ENCODE measurements around the gene WWC1.
"Not testable (repeated sequence)": the region's sequence is repeated elsewhere in the genome, so short reads cannot be mapped to it uniquely, and the experiment has no call there.

Gene WWC1

GRCh38 chr5:168332042-168332441 is 40.6 kb downstream of the WWC1 start:
- DNase-seq (ENCODE audit: low read depth in 2 of 3, low spot score in 1 of 3), result no peak

DNA sequence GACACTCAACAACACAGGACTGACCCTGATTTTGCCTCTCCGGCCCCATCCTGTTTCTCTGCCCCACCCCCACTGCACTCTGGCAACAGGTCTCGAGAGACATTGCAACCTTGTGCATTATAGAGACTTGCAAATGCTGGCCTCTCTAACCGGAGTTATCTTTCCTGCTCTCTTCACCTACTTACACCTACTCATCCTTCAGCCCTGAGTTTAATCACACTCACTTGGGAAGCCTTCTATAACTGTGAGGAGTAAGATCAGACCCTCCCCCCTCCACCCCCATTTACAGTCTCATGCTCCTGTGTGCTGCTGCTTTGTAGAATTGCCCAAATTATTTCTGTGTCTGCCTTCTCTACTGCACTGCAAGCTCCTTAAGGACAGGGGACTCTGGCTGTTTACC is 42.8 kb downstream of the WWC1 start:
- no peak for DNase-seq (ENCODE audit: low read depth in 2 of 3, low spot score in 1 of 3)

DNA sequence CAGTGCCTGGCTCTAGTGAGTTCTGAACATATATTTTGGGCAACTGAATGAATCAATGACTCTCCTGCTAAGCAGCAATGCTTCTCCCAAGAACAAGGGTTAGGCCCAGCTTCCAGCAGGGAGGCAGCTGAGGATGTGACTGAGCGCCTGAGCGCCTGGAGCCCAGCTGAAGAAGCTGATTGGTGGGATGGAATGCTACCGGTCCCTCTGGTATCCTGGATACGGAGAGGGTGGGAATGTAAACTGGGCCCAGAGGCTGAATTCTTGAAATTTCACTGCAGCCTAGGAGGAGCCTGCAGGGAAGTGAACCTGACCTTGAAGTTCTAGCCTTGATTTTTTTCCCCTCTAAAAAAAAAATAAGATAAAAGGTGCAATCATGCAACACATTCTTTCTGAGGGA is 43.2 kb downstream of the WWC1 start:
- no peak for DNase-seq (ENCODE audit: low read depth in 2 of 3, low spot score in 1 of 3)

- no peak for DNase-seq (ENCODE audit: low read depth in 2 of 3, low spot score in 1 of 3)
Measured at GRCh38 chr5:168337361-168337760, 45.9 kb downstream of the WWC1 start.

DNA sequence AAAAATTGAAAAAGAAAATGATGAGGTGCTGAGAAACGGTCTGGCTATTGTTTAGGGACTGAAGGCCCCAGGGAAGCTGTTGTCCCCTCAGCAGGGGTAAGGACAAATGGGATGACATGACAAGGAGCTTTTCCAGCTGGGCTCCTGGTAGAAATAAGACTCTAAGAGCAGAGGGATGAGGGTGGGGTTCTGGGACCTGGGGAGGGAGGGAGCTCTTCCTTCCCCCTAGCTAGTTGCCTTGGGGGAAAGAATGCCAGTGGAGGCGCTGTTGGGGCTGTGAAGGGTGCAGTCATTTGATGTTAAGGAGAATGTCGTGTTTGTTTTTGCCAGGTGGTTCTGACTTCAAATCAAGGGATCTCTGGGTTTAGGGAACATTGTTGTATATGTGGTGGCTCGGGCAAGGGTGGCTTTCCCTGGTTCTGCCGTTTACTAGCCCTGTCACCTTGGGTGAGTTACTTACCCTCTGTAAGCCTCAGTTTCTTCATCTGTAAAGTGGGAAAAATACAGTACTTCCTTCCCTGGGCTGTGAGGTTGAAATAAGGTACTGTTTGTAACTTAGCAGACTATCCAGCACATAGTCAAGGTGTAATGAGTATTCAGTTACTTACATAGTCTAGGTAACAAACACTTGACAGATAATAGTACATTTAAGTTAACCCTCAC is 47.8 kb downstream of the WWC1 start:
- DNase-seq (ENCODE audit: low read depth in 2 of 3, low spot score in 1 of 3), result no peak

DNA sequence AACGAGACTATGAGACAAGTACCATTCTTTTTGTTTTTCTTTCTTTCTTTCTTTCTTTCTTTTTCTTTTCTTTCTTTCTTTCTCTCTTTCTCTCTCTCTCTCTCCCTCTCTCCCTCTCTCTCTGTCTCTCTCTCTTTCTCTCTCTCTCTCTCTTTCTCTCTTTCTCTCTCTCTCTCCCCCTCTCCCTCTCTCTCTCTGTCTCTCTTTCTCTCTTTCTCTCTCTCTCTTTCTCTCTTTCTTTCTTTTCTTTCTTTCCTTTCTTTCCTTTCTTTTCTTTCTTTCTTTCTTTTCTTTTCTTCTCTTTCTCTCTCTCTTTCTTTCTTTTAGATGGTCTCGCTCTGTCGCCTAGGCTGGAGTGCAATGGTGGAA is 48.3 kb downstream of the WWC1 start:
- DNase-seq (ENCODE audit: low read depth in 2 of 3, low spot score in 1 of 3), result not testable (repeated sequence)

DNA sequence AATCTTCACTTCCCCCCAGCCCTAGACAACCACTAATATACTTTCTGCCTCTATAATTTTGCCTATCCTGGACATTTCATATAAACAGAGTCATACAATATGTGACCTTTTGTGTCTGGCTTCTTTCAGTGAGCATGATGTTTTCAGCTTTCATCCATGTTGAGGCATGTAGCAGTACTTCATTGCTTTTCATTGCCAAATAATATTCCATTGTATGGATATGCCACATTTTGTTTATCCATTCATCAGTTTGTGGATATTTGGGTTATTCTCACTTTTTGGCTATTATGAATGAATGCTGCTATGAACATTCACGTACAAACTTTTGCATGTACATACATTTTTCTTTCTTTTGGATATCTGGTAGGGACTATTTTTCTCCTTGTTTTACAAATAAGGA is 49.0 kb downstream of the WWC1 start:
- DNase-seq (ENCODE audit: low read depth in 2 of 3, low spot score in 1 of 3), result no peak

DNA sequence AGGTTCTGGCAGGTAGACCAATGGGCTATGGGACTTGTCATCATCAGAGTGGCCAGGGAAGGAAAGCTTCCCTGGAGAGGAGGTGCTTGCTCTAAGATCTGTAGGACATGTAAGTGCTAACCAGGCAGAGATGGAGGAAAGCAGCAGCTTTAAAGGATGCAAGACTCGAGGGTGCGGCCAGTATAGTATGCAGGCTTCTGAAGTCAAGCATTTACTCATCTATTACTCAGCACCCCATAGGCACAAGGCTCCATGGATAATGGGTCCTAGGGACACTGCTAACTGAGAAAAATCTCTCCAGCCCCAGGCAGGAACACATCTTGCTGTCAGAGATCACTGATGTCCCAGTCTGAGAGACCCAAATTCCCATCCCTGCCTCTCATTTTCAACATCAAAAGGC is 49.7 kb downstream of the WWC1 start:
- DNase-seq (ENCODE audit: low read depth in 2 of 3, low spot score in 1 of 3), result no peak

DNA sequence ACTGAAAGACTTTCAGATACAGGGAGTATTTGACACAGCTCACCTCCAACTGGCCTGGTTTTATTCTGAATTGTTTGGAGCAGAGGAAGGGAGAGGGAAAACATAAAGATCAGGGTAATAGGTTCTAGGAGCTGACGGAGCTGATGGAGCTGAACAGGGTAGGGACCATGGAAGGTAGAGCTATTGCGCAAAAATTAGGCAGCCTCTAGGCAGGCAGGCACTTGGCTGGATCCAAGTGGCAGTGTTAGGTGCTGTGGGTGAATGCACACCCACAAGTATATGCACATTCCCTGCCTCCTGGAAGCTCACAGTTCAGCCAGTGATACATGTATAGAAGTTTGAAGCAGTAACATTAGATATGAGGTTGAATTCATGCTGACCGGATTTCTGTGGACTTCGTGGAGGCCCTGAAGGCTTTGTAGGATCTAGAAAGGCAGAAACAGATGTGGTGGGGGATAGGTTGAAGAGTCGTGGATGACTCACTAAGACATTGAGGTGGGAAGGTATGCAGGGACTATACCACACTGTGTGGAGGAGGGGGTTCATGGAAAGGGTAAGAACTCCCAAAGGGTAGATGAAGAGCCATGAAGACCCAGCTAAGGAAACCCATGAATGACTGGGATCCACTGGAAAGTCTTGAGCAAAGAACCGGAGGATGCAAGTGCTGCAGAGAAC is 50.8 kb downstream of the WWC1 start:
- DNase-seq (ENCODE audit: low read depth in 2 of 3, low spot score in 1 of 3), result no peak

- DNase-seq (ENCODE audit: low read depth in 2 of 3, low spot score in 1 of 3), result no peak
Measured at GRCh38 chr5:168342985-168343384, 51.5 kb downstream of the WWC1 start.

DNA sequence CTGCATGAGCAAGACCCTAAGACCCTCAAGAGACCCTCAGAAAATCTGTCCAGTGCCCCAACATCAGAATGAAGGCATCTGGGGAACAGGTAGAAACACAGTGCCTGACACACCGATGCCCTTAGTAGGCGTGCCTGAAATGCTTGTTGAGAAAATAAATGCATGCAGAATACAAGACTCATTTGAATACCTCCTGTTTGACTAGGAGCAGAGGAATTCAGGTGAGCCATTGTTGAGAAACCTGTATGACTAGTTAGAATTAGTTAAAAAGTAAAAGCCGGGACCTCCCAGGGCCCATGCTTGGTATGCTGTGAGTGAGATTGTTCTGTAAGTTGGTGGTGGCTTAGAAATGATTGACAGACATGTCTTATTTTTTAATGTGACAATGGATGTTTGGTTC is 55.0 kb downstream of the WWC1 start:
- DNase-seq (ENCODE audit: low read depth in 2 of 3, low spot score in 1 of 3), result no peak

DNA sequence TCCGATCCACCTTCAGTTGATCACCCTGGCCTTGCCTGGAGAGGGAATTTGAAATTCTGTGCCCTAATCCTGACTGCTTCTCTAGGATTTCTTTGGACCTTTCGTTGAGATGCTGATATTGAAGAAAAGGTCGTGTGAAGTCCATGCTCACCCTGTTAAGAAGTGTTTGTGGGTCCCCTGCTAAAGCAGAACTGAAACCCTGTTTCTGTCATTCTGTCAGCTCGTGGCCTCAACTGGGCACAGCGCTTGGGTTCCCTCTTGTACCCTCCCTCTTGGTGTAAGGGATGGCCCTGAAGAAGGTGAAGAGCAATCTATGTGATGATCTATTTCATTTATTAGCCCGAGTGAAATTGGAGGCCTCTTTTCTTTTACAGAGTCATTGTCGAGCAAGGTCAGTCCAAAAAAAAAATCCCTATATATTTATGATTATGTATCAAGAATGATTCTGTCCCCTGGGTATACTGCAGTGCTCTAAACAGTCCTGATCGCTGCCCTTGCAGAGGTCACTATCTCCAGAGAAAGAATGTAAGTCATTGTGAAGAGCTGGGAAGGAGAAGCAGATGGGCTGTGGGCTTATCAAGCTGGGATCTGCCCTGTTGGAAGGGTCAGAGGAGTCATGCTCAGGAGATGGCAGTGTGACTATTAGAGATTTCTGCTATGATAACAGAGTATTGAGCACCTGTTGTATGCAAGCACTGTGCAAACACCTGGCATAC is 56.1 kb downstream of the WWC1 start:
- DNase-seq (ENCODE audit: low read depth in 2 of 3, low spot score in 1 of 3), result no peak

DNA sequence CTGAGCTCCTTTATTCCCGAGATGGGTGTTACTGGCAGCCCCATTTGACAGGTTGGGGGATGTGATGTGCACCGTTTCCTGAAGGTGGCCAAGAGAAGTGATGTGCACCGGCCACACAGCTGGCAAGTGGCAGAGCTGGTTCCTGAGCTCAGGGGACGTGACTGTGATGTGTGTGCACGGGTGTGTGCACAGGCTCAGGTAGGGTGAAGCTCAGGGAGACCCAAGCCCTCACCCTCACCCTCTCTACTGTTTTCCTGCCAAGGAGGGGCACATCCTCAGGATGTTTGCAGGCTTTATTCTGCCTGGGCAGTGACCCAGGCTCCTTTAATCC is 56.6 kb downstream of the WWC1 start:
- no peak for DNase-seq (ENCODE audit: low read depth in 2 of 3, low spot score in 1 of 3)

DNA sequence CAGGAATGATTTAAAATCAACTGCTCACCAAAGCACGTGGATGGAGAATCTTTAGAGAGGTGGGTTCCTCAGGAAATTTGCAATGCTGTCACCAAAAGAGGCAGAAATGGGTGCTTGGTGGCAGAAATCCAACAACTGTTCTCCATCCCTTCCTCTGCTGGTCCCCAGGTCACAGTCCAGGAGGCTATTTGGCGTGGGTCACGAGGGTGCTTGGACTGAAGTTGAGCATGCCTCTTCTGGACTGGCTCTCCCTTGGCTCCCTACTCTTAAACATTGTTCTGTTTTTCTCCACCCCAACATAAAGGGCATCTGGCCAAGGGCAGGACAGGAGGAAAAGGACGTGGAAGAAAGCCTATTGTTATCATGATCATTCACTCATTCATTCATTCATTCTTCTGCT is 58.9 kb downstream of the WWC1 start:
- no peak for DNase-seq (ENCODE audit: low read depth in 2 of 3, low spot score in 1 of 3)

DNA sequence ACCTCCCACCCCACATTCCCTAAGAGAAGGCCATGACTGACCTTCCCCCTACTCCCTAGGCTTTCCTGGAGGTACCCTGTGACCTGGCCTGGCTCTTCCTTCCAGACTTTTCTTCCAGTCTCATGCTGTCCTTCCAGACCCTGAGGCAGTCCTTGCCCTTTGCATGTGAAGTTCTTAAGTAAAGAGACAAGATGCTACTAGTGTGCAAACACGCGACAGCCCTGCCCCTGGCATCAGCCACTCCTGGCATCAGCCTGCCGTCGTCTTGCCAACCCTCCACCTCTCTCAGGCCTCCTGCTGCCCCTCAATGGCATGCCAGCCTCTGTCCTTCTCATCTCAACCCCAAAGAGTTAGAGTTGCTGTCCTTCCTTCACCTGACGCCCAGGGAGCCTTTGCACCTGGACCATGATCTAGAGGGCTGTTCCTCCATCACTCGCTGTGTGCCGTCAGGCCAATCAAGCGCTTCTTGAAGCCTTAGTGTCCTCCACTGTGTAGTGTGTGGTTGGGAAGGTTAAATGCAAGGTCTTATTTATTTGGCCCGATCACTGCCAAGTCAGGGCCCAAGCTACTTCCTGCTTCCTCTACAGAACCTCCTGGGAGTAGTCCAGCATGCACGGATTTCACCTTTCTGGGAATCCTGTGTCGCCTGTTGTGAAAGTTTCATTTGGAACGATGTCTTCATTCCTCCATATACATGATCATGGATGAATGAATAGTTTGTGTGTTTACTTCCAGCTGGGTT is 61.9 kb downstream of the WWC1 start:
- no peak for DNase-seq (ENCODE audit: low read depth in 2 of 3, low spot score in 1 of 3)

DNA sequence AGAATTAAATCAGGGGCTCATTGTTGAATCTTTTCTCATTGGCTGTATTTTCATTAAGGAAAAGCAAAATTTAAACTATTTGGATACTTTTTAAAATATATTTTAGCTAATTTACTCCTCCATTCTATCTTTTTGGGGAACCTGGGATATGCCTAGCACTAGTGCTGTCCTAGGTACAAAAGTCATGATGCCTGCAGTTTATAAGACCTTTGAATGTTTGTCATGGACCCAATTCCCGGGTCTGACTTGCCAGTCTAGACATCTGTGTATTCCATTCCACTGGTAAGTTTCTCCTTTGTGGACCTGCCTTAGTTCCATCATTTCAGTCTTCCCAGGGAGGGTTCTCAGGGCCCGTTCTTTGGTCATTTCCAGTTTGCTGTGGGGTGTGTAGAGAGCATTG is 63.0 kb downstream of the WWC1 start:
- DNase-seq (ENCODE audit: low read depth in 2 of 3, low spot score in 1 of 3), result no peak

GRCh38 chr5:168356171-168356570 is 64.7 kb downstream of the WWC1 start:
- no peak for DNase-seq (ENCODE audit: low read depth in 2 of 3, low spot score in 1 of 3)

- DNase-seq (ENCODE audit: low read depth in 2 of 3, low spot score in 1 of 3), result no peak
Measured at GRCh38 chr5:168356592-168356991, 65.1 kb downstream of the WWC1 start.

DNA sequence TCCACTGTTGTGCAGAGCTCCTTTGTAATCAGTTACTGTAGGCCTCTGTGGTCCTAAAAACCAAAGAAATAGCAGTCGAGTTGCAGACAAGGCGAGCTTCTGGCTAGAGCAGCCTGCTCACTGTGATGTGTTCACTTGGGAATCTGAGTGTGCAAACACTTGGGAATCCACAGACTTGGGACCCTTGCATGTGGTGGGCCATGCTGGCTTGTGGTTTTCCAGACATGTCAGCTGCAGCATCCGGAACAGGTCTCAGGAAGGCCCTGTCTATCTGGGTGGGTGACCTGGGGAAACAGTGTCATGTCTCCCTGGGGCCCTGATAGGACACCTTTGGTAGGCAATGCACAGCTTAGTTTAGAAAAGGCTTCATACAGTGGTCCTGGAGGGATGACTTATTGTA is 66.4 kb downstream of the WWC1 start:
- DNase-seq (ENCODE audit: low read depth in 2 of 3, low spot score in 1 of 3), result no peak

GRCh38 chr5:168359820-168360460 is 68.5 kb downstream of the WWC1 start:
- DNase-seq (ENCODE audit: low read depth in 2 of 3, low spot score in 1 of 3), result no peak

DNA sequence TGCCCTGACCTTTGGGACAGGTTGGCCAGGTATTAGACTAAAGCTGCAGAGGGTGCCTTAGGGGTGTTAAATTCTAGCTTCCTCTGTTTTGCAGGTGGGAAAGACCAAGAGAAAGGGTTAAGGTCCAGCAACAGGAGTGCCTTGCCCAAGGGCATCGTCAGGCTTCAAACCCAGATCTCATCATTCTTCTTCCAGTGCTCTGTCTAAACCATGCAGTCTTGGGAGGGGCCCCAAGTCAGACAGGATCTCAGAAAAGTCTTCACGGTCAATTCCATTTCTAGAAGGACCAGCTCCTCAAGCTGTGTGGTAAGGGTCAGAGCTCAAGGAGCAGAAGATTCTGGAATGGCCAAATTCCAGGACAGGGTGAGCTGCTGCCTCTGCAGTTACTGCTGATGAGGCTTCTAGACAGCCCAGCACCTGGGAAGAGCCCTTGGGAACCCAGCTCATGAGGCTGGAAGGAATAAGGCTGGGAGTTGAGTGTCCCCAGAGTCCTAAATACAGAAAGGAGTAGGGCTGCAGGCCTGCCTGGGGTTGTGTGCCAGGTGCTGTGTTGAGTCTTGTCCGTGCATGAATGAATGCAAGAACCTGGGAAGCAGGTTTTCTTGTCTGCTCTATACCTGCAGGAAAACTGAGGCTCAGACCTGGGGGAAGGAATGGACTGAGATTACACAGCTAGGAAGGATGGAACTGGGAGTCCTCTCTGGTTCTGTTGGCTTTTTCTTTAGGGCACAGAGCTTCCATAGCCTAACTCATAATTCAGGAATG is 69.3 kb downstream of the WWC1 start:
- no peak for DNase-seq (ENCODE audit: low read depth in 2 of 3, low spot score in 1 of 3)
